Right lobe of liver (tissue), 6 donors: ENCODE data around the gene CCNT1. TPM values are rescaled to one million over a fixed set of nuclear protein-coding genes. Genes with fewer than 3 reads are reported as not detected.
"Not testable (repeated sequence)": the region's sequence is repeated elsewhere in the genome, so short reads cannot be mapped to it uniquely, and the experiment has no call there.

Source experiments
- ATAC-seq, 4 donors: fragments of 200-7000 bp; cut with Tn5 transposase; one replicate each; pipeline ENCODE4 v1.9.1; 2020; ENCODE audit warnings: mild to moderate bottlenecking in 4 of 4, moderate library complexity in 4 of 4
- DNase-seq, 3 donors: peaks; one replicate each; pipeline ENCODE4 v3.0.0-alpha.2; 2020
- H3K27ac ChIP-seq, 3 donors: fragments of 200-600 bp; one replicate each; pipeline ENCODE4 v1.8.0; 2022
- H3K27me3 ChIP-seq, 2 donors: fragments of 200-600 bp; one replicate each; pipeline ENCODE4 v1.8.0; 2022
- H3K36me3 ChIP-seq, 4 donors: fragments of 200-600 bp; sonication (generic) in 1 of 4; one replicate each; pipeline versions ENCODE4 v1.5.1 to v1.8.0; 2017 to 2022; ENCODE audit warnings: control low read depth in 1 of 4
- H3K4me1 ChIP-seq, 4 donors: fragments of 200-600 bp; sonication (generic) in 1 of 4; one replicate each; pipeline versions ENCODE4 v1.5.1 to v1.8.0; 2017 to 2022; ENCODE audit warnings: control low read depth in 1 of 4
- H3K4me3 ChIP-seq, 3 donors: fragments of 200-600 bp; one replicate each; pipeline ENCODE4 v1.8.0; 2022
- H3K9me3 ChIP-seq, 4 donors: fragments of 200-600 bp; sonication (generic) in 1 of 4; one replicate each; pipeline versions ENCODE4 v1.5.1 to v1.8.0; 2017 to 2022; ENCODE audit warnings: control low read depth in 1 of 4
- CTCF ChIP-seq, 4 donors: fragments of 200-600 bp in 3 of 4; fragments of 450-650 bp in 1 of 4; IDR thresholded peaks; one replicate each; pipeline versions ENCODE4 v1.5.1 to v1.8.0; 2016 to 2022; ENCODE audit warnings: antibody characterized with exemption in 4 of 4, mild to moderate bottlenecking in 2 of 4
- POLR2A ChIP-seq: fragments of 450-650 bp; IDR thresholded peaks from one replicate; pipeline ENCODE4 v1.6.1; 2017; ENCODE audit warnings: antibody characterized with exemption, mild to moderate bottlenecking
- WGBS: methylation state at CpG from one replicate; pipeline ENCODE4 v1.1.6; 2018; ENCODE audit warnings: low coverage, low lambda C conversion rate; ENCODE audit not compliant: insufficient coverage; ENCODE audit errors: missing lambda C conversion rate; 5-methylcytosine and 5-hydroxymethylcytosine counted together
- intact Hi-C, 2 donors: fragments of 100-400 bp; cut with DNase I; formaldehyde crosslinking; loops; one replicate each; pipeline versions ENCODE4 v1.11.2 to v1.14.1; 2022
- microRNA counts: library from miRNA; unstranded; fragments of <30 nt; microRNA quantifications from one replicate; lab custom pipeline; 2016
- microRNA-seq, 2 donors: library from miRNA; unstranded; fragments of <30 nt; microRNA quantifications; one replicate each; pipeline ENCODE4, GENCODE V29; 2019 to 2020
- small RNA-seq, 2 experiments: library from RNA; depleted of rRNA; stranded (forward); fragments of <200 nt; gene quantifications; one replicate each; pipeline ENCODE3, GENCODE V24; 2016
- total RNA-seq, 6 experiments: library from RNA; depleted of rRNA in 2 of 6; stranded (reverse); fragments of >200 nt in 2 of 6; fragmentation: NEBNext Ultra II Directional in 3 of 6; extraction: Animal tissue kit (Norgen Biotek cat#: 25700) in 3 of 6; gene quantifications; one replicate each; pipeline versions ENCODE4 v1.1.0 to v1.2.4, GENCODE V29; 2016 to 2023
- donor health status: DM: no; HTN: yes; CAD: no.
- donor health status: DM: no; HTN: no; CAD: no.
- donor health status: DM: no; HTN: no; CAD: no.
- donor health status: DM: no; HTN: yes; CAD: no.
- donor health status: DM: no; HTN: yes; CAD: no.

The CCNT1 gene
- total RNA-seq, 6 experiments from 2014 or later, result 10.7 to 18.9 (median 13.9) TPM

DNA sequence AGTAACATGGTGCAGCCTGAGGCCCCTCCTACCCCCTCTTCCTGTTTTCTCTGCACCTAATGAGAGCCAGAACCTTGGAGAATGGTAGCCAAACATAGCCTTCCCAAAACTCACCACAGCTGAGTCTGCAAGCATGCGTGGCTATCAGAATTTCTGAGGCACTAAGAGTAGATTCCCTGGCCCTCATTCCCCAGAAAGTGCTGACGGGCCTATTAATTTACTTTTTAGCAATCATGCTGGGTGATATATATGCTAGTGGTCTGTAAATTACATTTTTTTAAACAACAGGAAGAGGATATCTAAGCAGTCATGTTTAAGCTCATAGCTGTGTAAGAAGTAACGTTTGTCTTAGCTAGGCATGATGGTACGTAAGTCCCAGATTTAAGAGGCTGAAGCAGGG lies 64.8 kb downstream of the CCNT1 start:
- TF ChIP-seq POLR2A (no peak), CTCF (IDR thresholded peaks at IDR 0.05) (no peak)
- Histone ChIP-seq H3K36me3 (peaks cover 0 to 61% (median 29%) of the 10 kb centered on the region in 4 donors), H3K27me3 (no peaks in the 10 kb centered on the region), H3K4me1 (no peaks in the 10 kb centered on the region), H3K4me3 (no peak overlapping the region), H3K9me3 (no peaks in the 10 kb centered on the region), H3K27ac (no peak overlapping the region)
- DNase-seq, result no peak
- WGBS, result 58% methylated on average over 4 of the region's 4 CpGs
- ATAC-seq, result no peak
- intact Hi-C loops, result no loop called here

DNA sequence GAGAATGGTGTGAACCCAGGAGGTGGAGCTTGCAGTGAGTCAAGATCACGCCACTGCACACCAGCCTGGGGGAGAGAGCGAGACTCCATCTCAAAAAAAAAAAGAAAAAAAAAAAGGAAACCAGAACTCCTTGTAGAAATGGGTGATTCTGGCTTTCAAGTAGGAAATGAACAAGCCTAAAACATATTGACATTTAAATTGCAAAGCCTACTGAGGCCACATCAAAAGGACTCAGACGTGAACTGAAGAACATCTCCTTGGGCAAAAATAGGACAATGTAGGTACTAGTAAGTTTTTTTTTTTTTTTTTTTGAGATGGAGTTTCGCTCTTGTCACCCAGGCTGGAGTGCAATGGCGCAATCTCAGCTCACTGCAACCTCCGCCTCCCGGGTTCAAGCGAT lies 71.2 kb downstream of the CCNT1 start:
- H3K9me3 ChIP-seq, H3K27ac ChIP-seq, H3K27me3 ChIP-seq, intact Hi-C loops, H3K4me3 ChIP-seq, ATAC-seq, DNase-seq, H3K4me1 ChIP-seq: not testable (repeated sequence)
- peaks cover 0 to 17% (median 5%) of the 10 kb centered on the region in 4 donors for H3K36me3 ChIP-seq
- WGBS, result 97% methylated on average over 8 of the region's 8 CpGs

GRCh38 chr12:48643011-48643410 lies 73.5 kb downstream of the CCNT1 start:
- Histone ChIP-seq H3K27me3 (no peaks in the 10 kb centered on the region), H3K9me3 (no peaks in the 10 kb centered on the region), H3K36me3 (peaks cover 0 to 8% (median 1%) of the 10 kb centered on the region in 4 donors), H3K4me3 (no peak overlapping the region), H3K27ac (no peak overlapping the region), H3K4me1 (no peaks in the 10 kb centered on the region)
- WGBS, result 90% methylated on average over 2 of the region's 2 CpGs
- TF ChIP-seq POLR2A (no peak), CTCF (IDR thresholded peaks at IDR 0.05) (no peak)
- DNase-seq (no peak), ATAC-seq (no peak)
- intact Hi-C loops, result no loop called here

- DNase-seq, result peak in 1 of 3 donors; percentile 46
- H3K4me3 ChIP-seq, H3K27me3 ChIP-seq, H3K36me3 ChIP-seq, H3K4me1 ChIP-seq, ATAC-seq, intact Hi-C loops, H3K9me3 ChIP-seq, H3K27ac ChIP-seq: not testable (repeated sequence)
- 80% methylated on average over 2 of the region's 54 CpGs for WGBS
Observed at GRCh38 chr12:48641752-48642555, 74.6 kb downstream of the CCNT1 start.

- Histone ChIP-seq H3K36me3 (peaks cover 0 to 1% (median 0%) of the 10 kb centered on the region in 4 donors), H3K27me3 (no peaks in the 10 kb centered on the region), H3K4me1 (no peaks in the 10 kb centered on the region), H3K9me3 (no peaks in the 10 kb centered on the region), H3K4me3 (no peak overlapping the region), H3K27ac (no peak overlapping the region)
- WGBS, result 87% methylated on average over 3 of the region's 3 CpGs
- ATAC-seq (no peak), DNase-seq (no peak)
- no peak for TF ChIP-seq POLR2A
- intact Hi-C loops, result no loop called here
Observed at GRCh38 chr12:48640854-48641253, 75.7 kb downstream of the CCNT1 start.

DNA sequence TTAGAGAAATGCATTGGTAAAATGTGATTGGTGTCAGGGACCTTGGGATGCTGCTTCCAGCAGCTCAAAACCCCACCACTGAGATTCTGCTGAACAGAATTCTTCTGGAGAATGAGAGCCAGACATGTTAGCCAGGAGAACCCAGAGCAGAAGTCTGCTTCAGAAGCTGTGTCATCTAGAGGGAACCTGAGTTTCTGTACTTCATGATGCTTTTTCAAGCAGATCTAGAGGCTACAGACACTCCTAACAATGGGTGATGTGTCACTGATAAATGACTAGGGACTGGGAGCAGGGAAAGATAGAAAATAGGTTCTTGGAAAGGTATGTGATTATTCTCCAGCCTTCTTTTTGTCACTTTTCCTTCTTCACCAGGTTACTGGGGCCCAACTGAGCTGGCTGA lies 76.1 kb downstream of the CCNT1 start:
- TF ChIP-seq CTCF (IDR thresholded peaks at IDR 0.05) (no peak), POLR2A (no peak)
- intact Hi-C loops, result no loop called here
- H3K9me3 ChIP-seq, result no peaks in the 10 kb centered on the region
- DNase-seq, result no peak
- H3K4me1 ChIP-seq, result no peaks in the 10 kb centered on the region
- no peak overlapping the region for H3K4me3 ChIP-seq
- no peaks in the 10 kb centered on the region for H3K36me3 ChIP-seq
- ATAC-seq, result no peak
- H3K27me3 ChIP-seq, result no peaks in the 10 kb centered on the region
- no peak overlapping the region for H3K27ac ChIP-seq

MicroRNA genes within 50 kb of the gene (microRNA counts, 767-probe panel; counts per million panel counts)
- 237 counts per million for microRNA hsa-miR-1291 (lab: Ali Mortazavi, UCI)

Small RNA genes lying within 50 kb of the gene (microRNA-seq; reads per million reads assigned to microRNA genes)
- gene MIR1291, result 1.9 to 2.3 reads per million in 2 donors

Small RNA genes lying within 50 kb of the gene (small RNA-seq; reads per million reads assigned to genes)
- 0 reads per million in 2 experiments for gene MIR1291
- 1.5 to 2.1 reads per million in 2 experiments for gene SNORA2A
- 3.1 to 4.4 reads per million in 2 experiments for gene SNORA2B
- gene SNORA2C, result 0 reads per million in 2 experiments

Other genes starting within 250 kb of the CCNT1 start
- gene ANP32D, start 244.1 kb downstream of the CCNT1 start, total RNA-seq, result not detected
- gene C12orf54, start 234.2 kb downstream of the CCNT1 start, total RNA-seq, result not detected
- gene OR8S1, start 191.1 kb downstream of the CCNT1 start, total RNA-seq, result not detected
- not detected for gene LALBA, start 146.7 kb downstream of the CCNT1 start, total RNA-seq
- 10 to 100 TPM in 3 of 6 experiments, 1 to 10 TPM in 3; 6.4 to 24.3 (median 12.0) TPM for gene KANSL2, start 34.5 kb downstream of the CCNT1 start, total RNA-seq
- gene ADCY6, start 72.4 kb upstream of the CCNT1 start, total RNA-seq, result 10 to 100 TPM; 10.9 to 21.4 (median 14.4) TPM
- 1 to 10 TPM in 4 of 6 experiments, under 1 TPM in 2; 0.62 to 2.1 (median 1.2) TPM for gene CACNB3, start 101.8 kb upstream of the CCNT1 start, total RNA-seq
- gene DDX23, start 135.5 kb upstream of the CCNT1 start, total RNA-seq, result 10 to 100 TPM; 24.4 to 39.6 (median 31.8) TPM
- 10 to 100 TPM in 5 of 6 experiments, 1 to 10 TPM in 1; 6.4 to 72.8 (median 17.2) TPM for gene RND1, start 149.2 kb upstream of the CCNT1 start, total RNA-seq
- 10 to 100 TPM; 34.9 to 59.5 (median 52.5) TPM for gene FKBP11, start 208.8 kb upstream of the CCNT1 start, total RNA-seq
- gene ARF3, start 240.8 kb upstream of the CCNT1 start, total RNA-seq, result 10 to 100 TPM; 30.9 to 50.7 (median 47.2) TPM